SK-N-MC (cell line): Measurements from ENCODE around the gene IQCE.

Source experiments
- EZH2 ChIP-seq: fragments of 200-600 bp; sonication (generic); IDR thresholded peaks from one replicate; pipeline ENCODE4 v1.6.1; 2017; ENCODE audit warnings: antibody characterized with exemption
- FOXP2 ChIP-seq: optimal IDR thresholded peaks from 2 replicates; pipeline ENCODE3; 2011; ENCODE audit warnings: mild to moderate bottlenecking, moderate library complexity; ENCODE audit not compliant: insufficient read depth; ENCODE audit errors: extremely low read length, control extremely low read depth
- POLR2AphosphoS5 ChIP-seq: IDR thresholded peaks from 2 replicates; pipeline ENCODE4 v1.6.1; 2012; ENCODE audit warnings: mild to moderate bottlenecking, low read depth, low read length, borderline replicate concordance

DNA sequence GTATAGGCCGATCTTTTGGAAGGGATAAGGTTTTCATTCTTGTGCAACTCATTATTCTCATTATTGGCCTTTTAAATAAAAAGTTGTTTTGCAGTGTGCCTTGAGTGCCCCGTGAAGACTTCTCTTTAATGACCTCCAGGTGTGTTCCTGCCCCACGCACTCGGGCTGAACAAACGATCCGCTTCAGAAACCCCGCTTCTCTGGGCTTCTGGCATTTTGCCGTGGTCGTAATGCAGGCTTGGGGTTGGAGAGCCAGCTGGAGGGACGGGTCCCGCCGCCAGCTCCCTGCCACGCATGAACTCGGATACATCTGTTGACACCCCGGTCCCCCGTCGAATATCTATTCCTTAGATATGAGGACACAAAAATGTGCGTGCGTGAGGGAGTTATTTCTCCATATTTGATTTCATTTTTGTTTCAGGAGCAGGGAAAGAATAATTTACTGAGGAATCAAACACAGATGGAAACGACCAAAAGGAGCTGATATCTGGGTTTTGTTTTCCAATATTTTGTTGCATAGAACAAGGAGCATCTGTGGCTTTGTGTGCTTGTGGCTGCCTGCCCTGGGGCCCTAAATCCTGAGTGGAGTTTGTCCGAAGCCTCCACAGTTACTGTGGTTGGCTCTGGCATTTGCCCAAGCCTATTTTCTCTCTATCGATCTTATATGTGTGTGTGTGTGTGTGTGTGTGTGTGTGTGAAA is 56.0 kb downstream of the IQCE start:
- TF ChIP-seq FOXP2 (no peak), POLR2AphosphoS5 (no peak), EZH2 (no peak)
